Stimulated activated memory B cell treated with anti-CD40 and anti-IgM and Interleukin-4, amounts not matched to agents 10 μg/mL and 1 μg/mL and 100 μg/mL, for 72 hours (primary cell): Measurements from ENCODE around the gene BANF2.
A peak's percentile ranks its signal among the peaks of the same experiment; 100 is the strongest.

Experiments
- ATAC-seq: fragments of 150-1000 bp; cut with Tn5 transposase; 2 replicates; pipeline ENCODE4 v1.10.0; 2021
- H3K27ac Mint-ChIP-seq: one replicate; pipeline ENCODE4 v1.8.0; 2022; ENCODE audit warnings: mild to moderate bottlenecking, mixed read lengths
- H3K27me3 Mint-ChIP-seq: one replicate; pipeline ENCODE4 v1.8.0; 2022; ENCODE audit warnings: mixed read lengths
- H3K36me3 Mint-ChIP-seq: one replicate; pipeline ENCODE4 v1.8.0; 2022; ENCODE audit warnings: mixed read lengths
- H3K4me1 Mint-ChIP-seq: one replicate; pipeline ENCODE4 v1.8.0; 2022; ENCODE audit warnings: mixed read lengths
- H3K4me3 Mint-ChIP-seq: one replicate; pipeline ENCODE4 v1.8.0; 2022; ENCODE audit warnings: mild to moderate bottlenecking, moderate library complexity, mixed read lengths
- H3K9me3 Mint-ChIP-seq: one replicate; pipeline ENCODE4 v1.8.0; 2022; ENCODE audit warnings: mixed read lengths

BANF2 gene

DNA sequence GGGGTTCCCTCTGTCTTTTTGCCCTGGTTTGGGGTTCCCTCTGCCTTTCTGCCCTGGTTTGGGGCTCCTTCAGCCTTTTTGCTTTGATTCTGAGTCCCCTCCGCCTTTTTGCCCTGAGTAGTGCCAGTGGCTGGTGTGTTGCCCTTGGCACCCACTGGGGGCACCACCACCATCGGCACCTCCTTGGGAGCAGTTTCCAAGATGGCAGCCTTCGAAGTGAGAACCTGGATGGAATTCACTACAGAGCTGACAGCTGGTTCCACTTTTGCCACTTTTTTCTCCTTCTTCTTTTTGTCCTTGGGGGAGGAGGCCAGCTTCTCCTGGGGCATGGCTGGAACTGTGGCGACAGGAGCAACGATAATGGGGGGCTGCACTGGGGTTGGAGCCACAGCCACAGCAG lies 40.0 kb upstream of the BANF2 start:
- peaks cover 43% of the 10 kb centered on the region for H3K36me3 Mint-ChIP-seq
- no peak overlapping the region for H3K4me3 Mint-ChIP-seq
- ATAC-seq: no peak
- peaks cover 4% of the 10 kb centered on the region for H3K9me3 Mint-ChIP-seq
- H3K4me1 Mint-ChIP-seq: peaks cover 37% of the 10 kb centered on the region
- no peak overlapping the region for H3K27ac Mint-ChIP-seq
- H3K27me3 Mint-ChIP-seq: no peaks in the 10 kb centered on the region

DNA sequence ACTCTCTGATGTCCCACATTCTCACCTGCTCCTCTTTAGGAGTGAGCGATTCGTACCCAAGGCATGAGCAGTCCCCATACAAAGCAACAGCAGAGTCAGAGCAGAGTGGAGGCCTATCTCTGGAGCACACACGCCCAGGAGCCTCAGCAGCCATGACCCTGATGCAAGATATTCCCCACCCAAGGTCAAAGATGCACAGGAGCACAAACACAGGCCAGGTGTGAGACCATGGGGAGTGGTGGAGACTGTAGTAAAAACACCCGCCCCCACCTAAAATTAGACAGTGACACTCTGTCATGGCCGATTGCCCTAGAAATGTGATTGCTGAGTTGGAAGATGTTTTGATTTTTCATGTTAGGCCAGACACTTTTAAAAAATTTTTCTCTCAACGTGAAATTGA lies 39.1 kb upstream of the BANF2 start:
- peaks cover 4% of the 10 kb centered on the region for H3K9me3 Mint-ChIP-seq
- no peaks in the 10 kb centered on the region for H3K27me3 Mint-ChIP-seq
- H3K4me1 Mint-ChIP-seq: peaks cover 38% of the 10 kb centered on the region
- ATAC-seq: no peak
- peaks cover 43% of the 10 kb centered on the region for H3K36me3 Mint-ChIP-seq
- H3K4me3 Mint-ChIP-seq: no peak overlapping the region
- no peak overlapping the region for H3K27ac Mint-ChIP-seq

DNA sequence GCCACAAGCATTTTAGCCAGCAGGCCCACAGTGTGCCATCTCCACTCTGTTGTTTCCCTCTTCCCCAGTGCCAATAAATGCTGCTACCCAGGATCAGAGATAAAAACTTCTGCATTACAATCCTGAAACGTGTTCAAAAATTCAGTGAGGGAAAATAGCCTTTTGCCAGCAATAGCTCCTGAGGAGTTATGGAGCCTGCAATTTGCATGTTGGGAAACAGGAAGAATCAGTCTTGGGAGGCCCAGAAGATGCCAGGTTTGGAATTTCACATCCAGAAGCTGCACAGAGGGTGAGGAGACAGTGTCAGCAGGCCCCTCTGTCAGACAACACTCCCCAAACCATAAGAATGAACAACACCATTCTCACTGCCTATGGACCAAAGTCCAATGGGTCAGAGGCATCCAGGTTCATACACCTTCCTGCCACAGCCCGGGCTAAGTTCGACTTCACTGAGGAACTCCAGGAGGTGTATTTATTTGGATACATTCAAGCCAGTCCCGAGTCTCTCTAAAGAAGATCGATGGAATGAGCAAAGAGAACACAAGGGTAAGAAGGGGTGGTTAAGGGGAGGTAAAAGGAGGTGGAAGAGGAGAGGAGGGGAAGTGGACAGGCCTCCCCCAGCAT lies 38.5 kb upstream of the BANF2 start:
- Mint-ChIP-seq H3K4me1 (peaks cover 42% of the 10 kb centered on the region), H3K9me3 (peaks cover 4% of the 10 kb centered on the region), H3K36me3 (peaks cover 42% of the 10 kb centered on the region), H3K4me3 (no peak overlapping the region), H3K27me3 (no peaks in the 10 kb centered on the region), H3K27ac (peak overlapping the region; percentile 27)
- no peak for ATAC-seq

DNA sequence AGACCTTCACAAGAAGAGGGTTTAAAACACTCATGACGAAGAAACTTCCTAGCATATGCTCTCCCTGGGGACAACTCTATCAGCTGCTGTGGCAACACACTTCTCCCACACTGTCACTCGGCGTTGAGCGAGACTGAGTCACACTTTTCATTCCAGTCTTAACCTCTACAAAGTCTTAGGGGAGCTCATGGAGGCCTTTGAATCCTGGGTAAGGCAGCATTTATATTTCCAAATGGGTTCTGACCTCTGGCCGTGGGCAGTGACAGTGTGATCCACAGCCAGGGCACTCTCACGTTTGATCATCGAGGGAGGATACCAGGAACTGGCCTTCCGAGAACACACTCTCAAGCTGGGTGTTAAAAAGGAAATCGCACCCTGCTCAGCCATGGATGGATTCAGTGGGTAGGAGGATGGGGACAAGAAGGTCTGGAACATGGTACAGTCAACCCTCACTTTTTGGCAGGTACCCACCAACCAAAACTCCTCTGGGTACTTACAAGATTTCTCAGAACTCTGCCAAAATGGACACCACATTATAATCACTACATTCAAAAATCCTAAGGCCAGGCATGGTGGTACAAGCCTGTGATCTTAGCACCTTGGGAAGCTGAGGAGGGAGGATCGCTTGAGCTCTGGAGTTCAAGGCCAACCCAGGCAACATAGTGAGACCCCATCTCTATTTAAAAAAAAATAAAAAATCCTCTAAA lies 37.3 kb upstream of the BANF2 start:
- peak; percentile 89 for ATAC-seq
- Mint-ChIP-seq H3K27me3 (no peaks in the 10 kb centered on the region), H3K9me3 (peaks cover 4% of the 10 kb centered on the region), H3K4me1 (peaks cover 42% of the 10 kb centered on the region), H3K4me3 (no peak overlapping the region), H3K27ac (peak overlapping the region; percentile 27), H3K36me3 (peaks cover 29% of the 10 kb centered on the region)

DNA sequence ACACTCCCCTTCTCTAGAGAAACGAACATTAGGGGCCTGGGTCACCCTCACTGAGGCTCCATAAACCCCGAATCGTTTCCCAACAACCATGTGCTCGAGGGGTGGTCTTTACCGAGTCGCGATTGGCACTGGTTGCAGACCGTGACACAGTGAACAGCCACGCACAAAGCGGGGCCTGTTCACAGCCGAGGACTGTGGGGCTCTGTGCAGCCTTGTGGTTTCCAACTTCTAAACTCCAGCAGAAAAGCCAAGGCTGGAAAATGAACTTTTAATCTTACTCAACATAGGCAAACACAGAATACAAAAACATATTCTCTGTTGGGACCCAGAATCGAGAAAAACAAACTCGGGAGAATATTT lies 36.7 kb upstream of the BANF2 start:
- H3K9me3 Mint-ChIP-seq: peaks cover 4% of the 10 kb centered on the region
- peaks cover 26% of the 10 kb centered on the region for H3K36me3 Mint-ChIP-seq
- H3K4me3 Mint-ChIP-seq: no peak overlapping the region
- no peak for ATAC-seq
- H3K27me3 Mint-ChIP-seq: no peaks in the 10 kb centered on the region
- peaks cover 42% of the 10 kb centered on the region for H3K4me1 Mint-ChIP-seq
- H3K27ac Mint-ChIP-seq: no peak overlapping the region

DNA sequence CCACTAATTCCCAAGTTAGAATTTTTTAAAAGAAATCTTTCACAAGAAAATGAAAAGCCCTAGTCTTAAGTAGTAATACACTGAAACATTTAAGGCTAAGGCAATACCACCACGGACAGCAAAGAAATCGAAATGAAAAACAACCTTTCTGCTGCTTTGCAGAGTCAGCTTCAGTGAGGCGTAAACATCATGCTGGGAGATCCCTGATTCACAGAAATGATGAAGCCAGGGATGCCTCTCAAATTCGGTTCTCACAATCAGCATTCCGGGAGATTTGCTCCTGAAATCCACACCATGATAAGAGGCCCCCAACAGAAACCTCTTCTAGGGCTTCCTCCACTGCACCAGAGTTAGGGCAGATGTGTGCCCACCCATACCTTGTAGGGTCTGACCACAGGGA lies 36.3 kb upstream of the BANF2 start:
- ATAC-seq: no peak
- Mint-ChIP-seq H3K4me3 (no peak overlapping the region), H3K27ac (no peak overlapping the region), H3K4me1 (peaks cover 42% of the 10 kb centered on the region), H3K9me3 (peaks cover 4% of the 10 kb centered on the region), H3K36me3 (peaks cover 26% of the 10 kb centered on the region), H3K27me3 (no peaks in the 10 kb centered on the region)

DNA sequence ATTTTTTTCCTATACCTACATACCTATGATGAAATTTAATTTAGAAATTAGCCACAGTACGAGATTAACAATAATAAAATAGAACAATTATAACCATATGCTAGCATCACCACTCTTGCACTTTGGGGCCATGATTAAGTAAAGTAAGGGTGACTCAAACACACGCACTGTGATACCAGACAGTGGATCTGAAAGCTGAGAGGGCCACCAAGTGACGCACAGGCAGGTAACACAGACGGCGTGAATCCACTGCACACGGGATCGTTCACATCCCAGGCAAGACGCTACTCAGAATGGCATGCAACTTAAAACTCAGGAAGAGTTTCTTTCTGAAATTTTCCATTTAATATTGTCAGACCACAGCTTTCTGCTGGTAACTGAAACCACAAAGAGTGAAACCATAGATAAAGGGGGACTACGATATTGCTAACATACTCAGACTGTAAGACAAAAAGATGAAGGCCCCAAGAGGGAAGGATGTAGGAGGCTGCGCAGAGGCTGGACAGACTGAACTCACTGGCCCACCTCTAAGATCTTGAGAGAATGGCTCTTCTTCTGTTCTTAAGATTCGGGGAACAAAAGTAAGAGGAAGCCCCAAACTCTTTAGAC lies 35.6 kb upstream of the BANF2 start:
- peak overlapping the region; percentile 10 for H3K27ac Mint-ChIP-seq
- peaks cover 42% of the 10 kb centered on the region for H3K4me1 Mint-ChIP-seq
- H3K9me3 Mint-ChIP-seq: no peaks in the 10 kb centered on the region
- H3K27me3 Mint-ChIP-seq: no peaks in the 10 kb centered on the region
- no peak overlapping the region for H3K4me3 Mint-ChIP-seq
- peak; percentile 47 for ATAC-seq
- H3K36me3 Mint-ChIP-seq: peaks cover 25% of the 10 kb centered on the region

DNA sequence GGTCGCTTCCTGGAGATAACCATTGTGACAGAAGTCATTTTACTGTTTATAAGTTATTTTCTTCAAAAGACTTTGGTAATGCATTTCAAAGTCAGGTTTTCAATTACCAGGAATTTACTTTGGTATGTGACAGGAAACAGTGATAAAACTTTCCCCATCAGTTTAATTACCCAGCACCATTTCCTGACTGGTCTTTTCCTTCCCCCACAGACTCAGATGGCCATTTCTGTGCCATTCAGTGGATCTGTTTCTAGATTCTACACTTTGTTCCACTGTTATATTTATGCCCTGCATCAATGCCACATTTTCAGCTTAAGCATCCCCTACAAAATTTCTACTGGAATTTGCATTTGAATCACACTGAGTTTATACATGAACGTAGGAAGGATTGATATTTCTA lies 34.0 kb upstream of the BANF2 start:
- Mint-ChIP-seq H3K27ac (no peak overlapping the region), H3K4me1 (peaks cover 31% of the 10 kb centered on the region), H3K36me3 (peaks cover 16% of the 10 kb centered on the region), H3K4me3 (no peak overlapping the region), H3K27me3 (no peaks in the 10 kb centered on the region), H3K9me3 (no peaks in the 10 kb centered on the region)
- no peak for ATAC-seq

DNA sequence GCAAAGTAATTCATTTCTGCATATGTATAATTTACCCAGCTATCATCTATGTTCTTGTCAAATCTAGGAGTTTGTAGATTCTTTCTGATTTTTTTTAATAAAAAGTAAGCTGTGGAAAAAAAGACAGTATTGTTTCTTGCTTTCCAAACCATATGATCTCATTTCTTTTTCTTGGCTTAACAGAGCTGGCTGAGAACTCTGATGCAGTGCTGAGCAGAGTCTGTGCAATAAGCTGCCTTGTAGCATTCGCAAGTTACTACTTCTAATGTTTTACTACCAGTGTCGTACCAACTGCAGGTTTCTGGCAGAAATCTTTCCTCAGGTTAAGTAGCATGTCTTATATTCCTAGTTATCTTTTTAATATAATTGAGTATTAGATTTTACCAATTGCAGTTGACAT lies 33.3 kb upstream of the BANF2 start:
- H3K27ac Mint-ChIP-seq: no peak overlapping the region
- H3K27me3 Mint-ChIP-seq: no peaks in the 10 kb centered on the region
- H3K9me3 Mint-ChIP-seq: no peaks in the 10 kb centered on the region
- peaks cover 37% of the 10 kb centered on the region for H3K4me1 Mint-ChIP-seq
- H3K4me3 Mint-ChIP-seq: no peak overlapping the region
- peaks cover 23% of the 10 kb centered on the region for H3K36me3 Mint-ChIP-seq
- ATAC-seq: no peak

DNA sequence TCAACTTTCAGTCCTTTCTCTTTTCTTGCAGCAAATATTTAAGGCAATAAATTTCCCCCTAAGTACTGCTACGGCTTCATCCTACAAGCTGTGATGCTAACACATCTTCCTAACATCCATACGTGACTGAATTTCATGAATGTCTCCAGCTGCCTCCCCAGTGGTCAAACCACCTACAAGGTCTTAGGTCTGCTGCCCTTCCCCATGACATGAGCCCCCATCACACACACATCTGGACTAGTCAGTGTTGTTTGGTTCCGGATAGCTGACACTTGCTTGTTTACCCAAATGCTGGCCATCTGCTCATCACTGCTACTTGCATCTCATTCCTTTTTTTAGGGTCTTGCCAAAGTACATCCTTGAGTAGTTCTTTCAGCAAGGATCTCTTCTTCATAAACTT lies 32.3 kb upstream of the BANF2 start:
- ATAC-seq: no peak
- no peak overlapping the region for H3K4me3 Mint-ChIP-seq
- H3K27me3 Mint-ChIP-seq: no peaks in the 10 kb centered on the region
- no peak overlapping the region for H3K27ac Mint-ChIP-seq
- H3K4me1 Mint-ChIP-seq: peaks cover 30% of the 10 kb centered on the region
- no peaks in the 10 kb centered on the region for H3K9me3 Mint-ChIP-seq
- peaks cover 23% of the 10 kb centered on the region for H3K36me3 Mint-ChIP-seq

DNA sequence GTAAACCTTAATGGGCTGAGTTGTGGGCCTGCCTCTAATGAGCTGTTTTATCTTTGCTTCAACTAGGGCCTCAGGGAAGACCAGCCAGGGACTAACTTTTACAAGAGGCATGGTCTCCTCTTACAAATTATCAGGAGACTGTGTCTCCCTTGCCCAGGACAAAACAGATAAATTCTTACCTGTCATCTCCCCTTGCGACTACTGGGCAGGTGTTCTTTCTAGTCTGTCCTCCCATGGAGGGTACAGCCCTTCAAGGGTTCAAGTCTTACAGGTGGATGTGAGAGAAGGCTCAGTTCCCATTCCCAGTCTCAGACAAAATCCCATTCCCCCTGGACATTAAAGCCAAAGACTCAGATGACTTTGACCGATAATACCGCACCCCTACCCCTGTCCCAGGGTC lies 31.3 kb upstream of the BANF2 start:
- Mint-ChIP-seq H3K27ac (no peak overlapping the region), H3K36me3 (peaks cover 23% of the 10 kb centered on the region), H3K4me1 (peaks cover 28% of the 10 kb centered on the region), H3K27me3 (no peaks in the 10 kb centered on the region), H3K9me3 (no peaks in the 10 kb centered on the region), H3K4me3 (no peak overlapping the region)
- no peak for ATAC-seq

DNA sequence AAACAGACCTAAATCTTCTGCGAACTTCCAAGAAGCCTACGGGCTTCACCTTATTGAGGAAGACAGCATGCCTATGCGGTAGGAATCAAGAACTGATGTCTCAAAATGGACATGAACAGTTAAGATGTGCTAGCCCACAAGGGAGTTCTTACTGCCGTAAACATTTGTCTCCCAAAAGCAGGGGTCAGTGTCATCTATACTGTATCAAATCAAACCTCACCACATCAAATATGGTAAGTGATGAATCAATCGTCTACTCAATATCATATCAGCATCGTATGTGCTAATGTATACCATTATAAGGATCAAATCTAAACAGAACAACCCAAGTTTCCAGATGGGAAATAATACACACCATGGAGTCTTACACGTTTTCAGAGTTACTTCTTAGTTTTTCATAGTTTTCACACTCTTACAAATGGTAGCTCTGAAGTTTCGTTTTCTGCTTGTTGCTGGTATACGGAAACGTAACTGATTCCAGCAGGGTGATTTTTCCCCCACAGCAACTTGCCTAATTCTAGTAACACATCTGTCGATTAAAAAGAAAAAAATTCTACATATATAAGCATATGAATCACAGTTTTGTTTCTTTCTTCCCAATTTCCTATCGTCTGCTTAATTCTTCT lies 30.3 kb upstream of the BANF2 start:
- Mint-ChIP-seq H3K27me3 (no peaks in the 10 kb centered on the region), H3K9me3 (no peaks in the 10 kb centered on the region), H3K27ac (no peak overlapping the region), H3K4me3 (no peak overlapping the region), H3K4me1 (peaks cover 18% of the 10 kb centered on the region), H3K36me3 (peaks cover 23% of the 10 kb centered on the region)
- ATAC-seq: no peak

DNA sequence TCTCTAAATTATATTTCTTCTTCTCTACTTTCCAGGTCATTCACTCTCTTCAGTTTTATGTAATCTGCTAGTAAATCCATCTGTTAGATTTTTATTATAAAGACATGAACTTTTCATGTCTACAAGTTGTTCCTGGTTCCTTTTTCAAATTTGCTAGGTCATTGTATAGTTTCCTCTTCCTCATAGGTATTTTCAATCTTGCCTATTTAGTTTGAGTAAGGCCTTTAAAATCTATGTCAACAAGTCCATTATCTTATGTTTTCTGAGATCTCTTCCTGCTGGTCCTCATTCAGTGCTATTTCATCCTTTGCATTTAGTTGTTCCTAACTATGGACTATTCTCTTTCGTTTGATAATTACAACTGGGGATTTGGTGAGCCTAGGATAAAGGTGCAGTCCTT lies 28.8 kb upstream of the BANF2 start:
- peaks cover 34% of the 10 kb centered on the region for H3K36me3 Mint-ChIP-seq
- H3K4me3 Mint-ChIP-seq: no peak overlapping the region
- peak overlapping the region; percentile 55 for H3K27ac Mint-ChIP-seq
- H3K9me3 Mint-ChIP-seq: no peaks in the 10 kb centered on the region
- H3K27me3 Mint-ChIP-seq: no peaks in the 10 kb centered on the region
- no peak for ATAC-seq
- H3K4me1 Mint-ChIP-seq: peaks cover 13% of the 10 kb centered on the region

DNA sequence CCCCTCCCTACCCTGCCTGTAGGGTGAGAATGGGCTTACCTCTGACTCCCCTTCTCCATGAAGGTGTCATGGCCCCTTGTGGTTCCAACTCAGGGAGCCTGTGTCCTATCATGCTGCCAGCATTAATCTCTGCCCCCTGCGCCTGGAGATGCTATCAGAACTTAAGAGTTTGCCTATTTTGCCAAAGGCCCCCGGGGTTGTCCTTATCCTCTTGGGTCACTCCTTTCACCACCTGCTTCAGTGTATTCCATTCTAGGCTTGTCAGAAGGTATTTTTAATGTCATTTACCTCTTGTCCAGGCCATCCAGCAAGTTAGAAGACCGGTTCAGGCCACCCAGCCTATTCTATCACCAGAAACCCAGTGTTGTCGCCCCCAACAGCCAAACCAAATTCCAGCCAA lies 28.2 kb upstream of the BANF2 start:
- H3K4me3 Mint-ChIP-seq: no peak overlapping the region
- H3K4me1 Mint-ChIP-seq: peaks cover 12% of the 10 kb centered on the region
- H3K27ac Mint-ChIP-seq: peak overlapping the region; percentile 55
- no peak for ATAC-seq
- no peaks in the 10 kb centered on the region for H3K27me3 Mint-ChIP-seq
- peaks cover 38% of the 10 kb centered on the region for H3K36me3 Mint-ChIP-seq
- H3K9me3 Mint-ChIP-seq: no peaks in the 10 kb centered on the region

DNA sequence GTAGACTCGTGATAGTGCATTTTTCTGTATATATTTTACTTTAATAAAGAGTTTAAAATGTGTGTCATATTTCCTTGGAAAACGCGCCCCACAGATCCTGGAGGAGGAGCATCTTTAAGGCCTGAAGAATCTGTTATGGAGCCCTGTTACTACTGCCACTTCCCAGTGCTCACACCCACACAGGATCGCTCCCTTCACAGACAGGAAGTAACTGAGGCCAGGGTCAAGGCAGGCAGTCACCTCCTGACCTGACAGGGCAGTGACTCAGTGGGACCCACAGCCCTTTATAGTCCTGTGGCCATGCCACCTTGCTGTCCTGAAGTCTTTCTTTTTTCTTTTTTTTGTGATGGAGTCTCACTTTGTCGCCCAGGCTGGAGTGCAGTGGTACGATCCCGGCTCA lies 26.7 kb upstream of the BANF2 start:
- no peaks in the 10 kb centered on the region for H3K27me3 Mint-ChIP-seq
- H3K4me1 Mint-ChIP-seq: peaks cover 12% of the 10 kb centered on the region
- no peak for ATAC-seq
- H3K4me3 Mint-ChIP-seq: no peak overlapping the region
- H3K36me3 Mint-ChIP-seq: peaks cover 36% of the 10 kb centered on the region
- H3K27ac Mint-ChIP-seq: no peak overlapping the region
- no peaks in the 10 kb centered on the region for H3K9me3 Mint-ChIP-seq
